KMS-11 (cell line): ENCODE data around the gene BPIFA3.

Source experiments
- H2AFZ ChIP-seq: fragments of 200-600 bp; sonication (generic); 2 replicates; pipeline ENCODE4 v1.6.1; 2016; ENCODE audit warnings: antibody characterized with exemption, mixed run types, low read depth
- H3K27ac ChIP-seq: fragments of 200-600 bp; sonication (generic); 2 replicates; pipeline ENCODE4 v1.6.1; 2016; ENCODE audit warnings: mild to moderate bottlenecking, mixed run types
- H3K27me3 ChIP-seq: fragments of 200-600 bp; sonication (generic); 2 replicates; pipeline ENCODE4 v1.6.1; 2017; ENCODE audit warnings: mild to moderate bottlenecking, low read depth, mixed run types, moderate library complexity; ENCODE audit not compliant: insufficient read depth
- H3K36me3 ChIP-seq: fragments of 200-600 bp; sonication (generic); 2 replicates; pipeline ENCODE4 v1.6.1; 2017; ENCODE audit warnings: mild to moderate bottlenecking, mixed run types; ENCODE audit not compliant: insufficient read depth
- H3K4me1 ChIP-seq: fragments of 200-600 bp; sonication (generic); 2 replicates; pipeline ENCODE4 v1.6.1; 2016; ENCODE audit warnings: mild to moderate bottlenecking, low read depth, mixed run types; ENCODE audit not compliant: poor library complexity, severe bottlenecking
- H3K4me2 ChIP-seq: fragments of 200-600 bp; sonication (generic); 2 replicates; pipeline ENCODE4 v1.7.0; 2016; ENCODE audit warnings: mild to moderate bottlenecking, mixed run types
- H3K4me3 ChIP-seq: fragments of 200-600 bp; sonication (generic); IDR thresholded peaks from 2 replicates; pipeline ENCODE4 v1.6.1; 2017; ENCODE audit warnings: low read depth, low read length, mixed read lengths; ENCODE audit not compliant: insufficient read depth
- H3K79me2 ChIP-seq: fragments of 200-600 bp; sonication (generic); 2 replicates; pipeline ENCODE4 v1.6.1; 2016; ENCODE audit warnings: low read depth, mixed run types; ENCODE audit not compliant: insufficient read depth
- H3K9ac ChIP-seq: fragments of 200-600 bp; sonication (generic); 2 replicates; pipeline ENCODE4 v1.6.1; 2016; ENCODE audit warnings: mild to moderate bottlenecking, mixed run types
- H4K20me1 ChIP-seq: fragments of 200-600 bp; sonication (generic); 2 replicates; pipeline ENCODE4 v1.6.1; 2016; ENCODE audit warnings: mild to moderate bottlenecking, mixed run types; ENCODE audit not compliant: insufficient read depth
- TF ChIP-seq, protein P1 (sequence below): fragments of 200-600 bp; sonication (generic); conservative IDR thresholded peaks from 2 replicates; pipeline ENCODE4 v1.6.1; 2017; ENCODE audit warnings: low read depth, mild to moderate bottlenecking, antibody characterized with exemption, low read length, moderate library complexity, mixed read lengths

The BPIFA3 gene

DNA sequence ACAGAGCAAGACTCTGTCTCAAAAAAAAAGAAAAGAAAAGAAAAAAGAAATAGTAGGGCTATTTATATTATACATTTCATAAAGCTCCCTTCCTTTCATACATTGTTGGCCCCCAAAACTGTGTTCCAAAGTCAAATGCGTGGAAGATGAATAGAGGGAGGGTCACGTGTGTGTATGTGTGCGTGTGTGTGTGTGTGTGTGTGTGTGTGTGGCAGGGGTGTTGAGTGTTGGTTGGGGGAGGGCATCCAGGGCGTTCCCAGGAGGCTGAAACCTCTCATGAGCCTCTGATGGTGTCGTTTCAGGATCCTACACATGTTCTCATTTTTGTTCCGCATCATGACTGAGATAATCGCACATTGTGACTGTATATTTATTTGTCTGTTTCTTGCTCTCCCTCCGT lies 58.1 kb downstream of the BPIFA3 start:
- no peak overlapping the region for H3K4me2 ChIP-seq
- H3K79me2 ChIP-seq = no peaks in the 10 kb centered on the region
- no peak overlapping the region for H3K27ac ChIP-seq
- H3K4me3 ChIP-seq = no peak overlapping the region
- TF ChIP-seq, protein P1, sequence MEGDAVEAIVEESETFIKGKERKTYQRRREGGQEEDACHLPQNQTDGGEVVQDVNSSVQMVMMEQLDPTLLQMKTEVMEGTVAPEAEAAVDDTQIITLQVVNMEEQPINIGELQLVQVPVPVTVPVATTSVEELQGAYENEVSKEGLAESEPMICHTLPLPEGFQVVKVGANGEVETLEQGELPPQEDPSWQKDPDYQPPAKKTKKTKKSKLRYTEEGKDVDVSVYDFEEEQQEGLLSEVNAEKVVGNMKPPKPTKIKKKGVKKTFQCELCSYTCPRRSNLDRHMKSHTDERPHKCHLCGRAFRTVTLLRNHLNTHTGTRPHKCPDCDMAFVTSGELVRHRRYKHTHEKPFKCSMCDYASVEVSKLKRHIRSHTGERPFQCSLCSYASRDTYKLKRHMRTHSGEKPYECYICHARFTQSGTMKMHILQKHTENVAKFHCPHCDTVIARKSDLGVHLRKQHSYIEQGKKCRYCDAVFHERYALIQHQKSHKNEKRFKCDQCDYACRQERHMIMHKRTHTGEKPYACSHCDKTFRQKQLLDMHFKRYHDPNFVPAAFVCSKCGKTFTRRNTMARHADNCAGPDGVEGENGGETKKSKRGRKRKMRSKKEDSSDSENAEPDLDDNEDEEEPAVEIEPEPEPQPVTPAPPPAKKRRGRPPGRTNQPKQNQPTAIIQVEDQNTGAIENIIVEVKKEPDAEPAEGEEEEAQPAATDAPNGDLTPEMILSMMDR = no peak
- H2AFZ ChIP-seq = no peak overlapping the region
- no peaks in the 10 kb centered on the region for H3K36me3 ChIP-seq
- no peaks in the 10 kb centered on the region for H3K4me1 ChIP-seq
- no peaks in the 10 kb centered on the region; the same call in 1 of the 2 replicates for H3K27me3 ChIP-seq
- no peak overlapping the region for H3K9ac ChIP-seq
- H4K20me1 ChIP-seq = no peaks in the 10 kb centered on the region

DNA sequence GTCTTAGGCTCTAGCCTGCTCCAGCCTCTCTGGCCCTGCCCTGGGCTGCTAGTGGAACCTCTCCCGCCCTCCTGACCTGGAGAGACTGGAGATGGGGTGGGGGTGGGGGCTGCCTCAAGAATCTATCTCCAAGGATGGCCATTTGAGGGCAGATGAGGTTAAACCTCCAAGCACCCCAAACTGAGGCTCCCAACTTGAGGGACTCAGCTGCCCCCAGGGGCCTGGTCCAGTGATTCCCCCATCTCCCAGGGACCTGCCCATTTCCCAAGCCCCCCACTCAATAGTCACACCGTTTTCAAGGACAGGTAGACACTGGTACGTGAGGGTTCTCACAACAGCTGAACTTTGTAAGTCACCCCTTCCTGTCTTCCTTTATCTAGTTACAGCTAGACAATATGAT lies 58.7 kb downstream of the BPIFA3 start:
- Histone ChIP-seq H3K4me3 (no peak overlapping the region), H2AFZ (no peak overlapping the region), H3K4me2 (no peak overlapping the region), H3K27ac (no peak overlapping the region), H3K79me2 (no peaks in the 10 kb centered on the region), H3K36me3 (no peaks in the 10 kb centered on the region), H3K27me3 (no peaks in the 10 kb centered on the region; the same call in 1 of the 2 replicates), H3K4me1 (no peaks in the 10 kb centered on the region), H3K9ac (no peak overlapping the region), H4K20me1 (no peaks in the 10 kb centered on the region)
- TF ChIP-seq, protein P1 = no peak

DNA sequence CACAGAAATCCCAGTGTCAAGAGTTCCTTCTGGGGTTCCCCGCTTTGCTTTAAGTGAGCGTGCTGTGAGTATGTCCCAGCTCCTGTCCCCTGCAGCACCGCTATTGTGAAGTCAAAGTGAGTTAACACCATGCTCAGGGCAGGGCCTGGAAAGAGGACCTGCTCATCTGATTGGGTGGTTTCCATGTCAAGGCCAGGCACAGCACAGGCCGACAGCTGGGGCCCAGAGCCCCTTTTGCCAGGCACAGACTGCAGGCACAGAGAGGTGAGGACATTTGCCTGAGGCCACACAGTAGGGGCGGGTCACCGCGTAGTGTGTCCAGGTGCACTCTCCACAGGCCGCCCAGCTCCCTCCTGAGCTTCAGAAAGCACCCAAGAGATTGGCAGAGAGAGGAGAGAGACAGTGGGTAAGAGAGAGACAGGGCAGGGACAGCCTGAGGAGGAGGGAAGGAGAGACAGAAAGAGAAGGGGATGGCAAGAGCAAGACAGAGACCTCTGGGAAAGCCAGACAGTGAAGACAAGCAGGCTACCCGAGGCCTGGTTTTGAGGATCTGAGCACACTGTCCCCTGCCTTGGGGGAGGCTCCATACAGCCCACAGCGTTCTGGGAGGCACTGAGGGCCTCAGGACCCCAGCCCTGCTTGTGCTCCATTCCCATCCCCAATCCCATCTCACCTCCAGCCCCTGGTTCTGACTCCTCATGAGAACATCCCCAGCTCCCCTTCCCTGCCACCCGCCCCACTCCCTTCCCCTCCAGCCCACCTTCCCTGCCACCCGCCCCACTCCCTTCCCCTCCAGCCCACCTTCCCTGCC lies 59.4 kb downstream of the BPIFA3 start:
- Histone ChIP-seq H3K27me3 (no peaks in the 10 kb centered on the region; the same call in 1 of the 2 replicates), H2AFZ (no peak overlapping the region), H4K20me1 (no peaks in the 10 kb centered on the region), H3K4me1 (no peaks in the 10 kb centered on the region), H3K79me2 (no peaks in the 10 kb centered on the region), H3K36me3 (no peaks in the 10 kb centered on the region), H3K4me3 (no peak overlapping the region), H3K4me2 (no peak overlapping the region), H3K27ac (no peak overlapping the region), H3K9ac (no peak overlapping the region)
- TF ChIP-seq, protein P1 = no peak
